NCI-H524 (cell line): ENCODE results near the gene NUB1.

Experiments
- DNase-seq, 2 experiments: peaks; one replicate each; lab custom pipeline; 2025; lab: John Stamatoyannopoulos, UW

NUB1 gene

GRCh38 chr7:151312831-151313809 lies 28.5 kb upstream of the NUB1 start:
- DNase-seq, result no peak

- DNase-seq, result no peak
Observed at GRCh38 chr7:151313857-151314256, 27.8 kb upstream of the NUB1 start.

- no peak for DNase-seq
Observed at GRCh38 chr7:151314401-151314800, 27.2 kb upstream of the NUB1 start.

- peak in 1 of 2 experiments; percentile 51 for DNase-seq
Observed at GRCh38 chr7:151315038-151315655, 26.5 kb upstream of the NUB1 start.

GRCh38 chr7:151316896-151317295 lies 24.7 kb upstream of the NUB1 start:
- no peak for DNase-seq

GRCh38 chr7:151317936-151318335 lies 23.7 kb upstream of the NUB1 start:
- no peak for DNase-seq

GRCh38 chr7:151319189-151319588 lies 22.4 kb upstream of the NUB1 start:
- no peak for DNase-seq

- no peak for DNase-seq
Observed at GRCh38 chr7:151320263-151320845, 21.3 kb upstream of the NUB1 start.

GRCh38 chr7:151321341-151321740 lies 20.3 kb upstream of the NUB1 start:
- DNase-seq, result no peak

GRCh38 chr7:151322906-151323305 lies 18.7 kb upstream of the NUB1 start:
- DNase-seq, result no peak

GRCh38 chr7:151327022-151327421 lies 14.6 kb upstream of the NUB1 start:
- no peak for DNase-seq

- no peak for DNase-seq
Observed at GRCh38 chr7:151327659-151328058, 14.0 kb upstream of the NUB1 start.

GRCh38 chr7:151330181-151330580 lies 11.4 kb upstream of the NUB1 start:
- DNase-seq, result no peak

- DNase-seq, result peak in 1 of 2 experiments; percentile 59
Observed at GRCh38 chr7:151330661-151331060, 11.0 kb upstream of the NUB1 start.

- DNase-seq, result no peak
Observed at GRCh38 chr7:151334628-151335027, 7.0 kb upstream of the NUB1 start.

- DNase-seq, result no peak
Observed at GRCh38 chr7:151336027-151336708, 5.4 kb upstream of the NUB1 start.

GRCh38 chr7:151337346-151337745 lies 4.3 kb upstream of the NUB1 start:
- DNase-seq, result no peak

- no peak for DNase-seq
Observed at GRCh38 chr7:151338809-151339208, 2.8 kb upstream of the NUB1 start.

GRCh38 chr7:151339651-151340382 lies 1.8 kb upstream of the NUB1 start:
- DNase-seq, result no peak

- no peak for DNase-seq
Observed at GRCh38 chr7:151340794-151341356, 737 bp upstream of the NUB1 start.

GRCh38 chr7:151342102-151342646 lies 562 bp downstream of the NUB1 start:
- no peak for DNase-seq
